Neural cell (in vitro differentiated cells): Measurements from ENCODE around the gene ADSS1. TPM values are rescaled to one million over a fixed set of nuclear protein-coding genes. Genes with fewer than 3 reads are reported as not detected.

ENCODE experiments used
- H2AFZ ChIP-seq: fragments of 200-600, 300-800 bp; sonication (generic), shearing (Covaris generic); 2 replicates; pipeline ENCODE4 v1.6.0; 2014; ENCODE audit warnings: low read depth, mild to moderate bottlenecking, antibody characterized with exemption, low read length, moderate library complexity
- H3F3A ChIP-seq: fragments of 200-600 bp; shearing (Covaris generic); 2 replicates; pipeline ENCODE4 v1.6.1; 2016; ENCODE audit warnings: mild to moderate bottlenecking, moderate library complexity, mixed read lengths, antibody characterized with exemption, low read length; ENCODE audit not compliant: insufficient read depth, poor library complexity, severe bottlenecking
- H3K27ac ChIP-seq: fragments of 200-600, 300-800 bp; sonication (generic), shearing (Covaris generic); 2 replicates; pipeline ENCODE4 v1.5.1; 2014; ENCODE audit warnings: mild to moderate bottlenecking, low read length, moderate library complexity
- H3K27me3 ChIP-seq: fragments of 300-800, 200-600 bp; sonication (generic), shearing (Covaris generic); 2 replicates; pipeline ENCODE4 v1.6.0; 2014; ENCODE audit warnings: mild to moderate bottlenecking, low read depth, low read length, moderate library complexity; ENCODE audit not compliant: insufficient read depth
- H3K36me3 ChIP-seq: fragments of 300-800, 200-600 bp; sonication (generic), shearing (Covaris generic); 2 replicates; pipeline ENCODE4 v1.5.1; 2014; ENCODE audit warnings: mild to moderate bottlenecking, antibody characterized with exemption, low read length, moderate library complexity; ENCODE audit not compliant: insufficient read depth
- H3K4me2 ChIP-seq: fragments of 300-800, 200-600 bp; sonication (generic), shearing (Covaris generic); 2 replicates; pipeline ENCODE4 v1.6.0; 2014; ENCODE audit warnings: mild to moderate bottlenecking, low read length
- H3K4me3 ChIP-seq: fragments of 300-800, 200-600 bp; sonication (generic), shearing (Covaris generic); 2 replicates; pipeline ENCODE4 v1.5.1; 2014; ENCODE audit warnings: mild to moderate bottlenecking, low read length, moderate library complexity
- H3K79me2 ChIP-seq: fragments of 200-600 bp; shearing (Covaris generic); replicated peaks from 2 replicates; pipeline ENCODE4 v1.6.0; 2014; ENCODE audit warnings: mild to moderate bottlenecking, low read length, moderate library complexity; ENCODE audit not compliant: insufficient read depth
- H3K9ac ChIP-seq: fragments of 300-800, 200-600 bp; sonication (generic), shearing (Covaris generic); 2 replicates; pipeline ENCODE4 v1.6.1; 2016; ENCODE audit warnings: mild to moderate bottlenecking, low read length, mixed read lengths
- H3K9me2 ChIP-seq: fragments of 200-600 bp; shearing (Covaris generic); 2 replicates; pipeline ENCODE4 v1.6.1; 2016; ENCODE audit warnings: mild to moderate bottlenecking, low read length, mixed read lengths; ENCODE audit not compliant: insufficient read depth
- H3K9me3 ChIP-seq: fragments of 200-600, 300-800 bp; sonication (generic), shearing (Covaris generic); 2 replicates; pipeline ENCODE4 v1.6.1; 2016; ENCODE audit warnings: mild to moderate bottlenecking, mixed run types, low read length, moderate library complexity, mixed read lengths
- H4K20me1 ChIP-seq: fragments of 200-600 bp; shearing (Covaris generic); 2 replicates; pipeline ENCODE4 v1.6.1; 2016; ENCODE audit warnings: mild to moderate bottlenecking, mixed run types; ENCODE audit not compliant: insufficient read depth
- EP300 ChIP-seq: fragments of 450-650 bp; conservative IDR thresholded peaks from 2 replicates; pipeline ENCODE4 v1.6.1; 2014; ENCODE audit warnings: antibody characterized with exemption, mild to moderate bottlenecking, moderate library complexity; ENCODE audit not compliant: poor library complexity, severe bottlenecking
- EZH2 ChIP-seq: fragments of 200-600, 300-800 bp; shearing (Covaris generic), sonication (generic); IDR thresholded peaks from 2 replicates; pipeline ENCODE4 v1.6.1; 2014; ENCODE audit warnings: antibody characterized with exemption, low read length, borderline replicate concordance, mild to moderate bottlenecking; ENCODE audit not compliant: insufficient read depth, poor library complexity, severe bottlenecking
- MXI1 ChIP-seq: fragments of 450-650 bp; conservative IDR thresholded peaks from 2 replicates; pipeline ENCODE4 v1.6.1; 2014; ENCODE audit warnings: antibody characterized with exemption, mild to moderate bottlenecking; ENCODE audit not compliant: poor library complexity, severe bottlenecking
- POLR2AphosphoS5 ChIP-seq: IDR thresholded peaks from 2 replicates; pipeline ENCODE4 v1.6.1; 2012
- RAD21 ChIP-seq: fragments of 450-650 bp; conservative IDR thresholded peaks from 2 replicates; pipeline ENCODE4 v1.6.1; 2014; ENCODE audit warnings: antibody characterized with exemption, mild to moderate bottlenecking, moderate library complexity
- SMC3 ChIP-seq: fragments of 450-650 bp; conservative IDR thresholded peaks from 2 replicates; pipeline ENCODE4 v1.6.1; 2014; ENCODE audit warnings: antibody characterized with exemption, mild to moderate bottlenecking, moderate library complexity; ENCODE audit not compliant: poor library complexity
- TAF1 ChIP-seq: IDR thresholded peaks from 2 replicates; pipeline ENCODE4 v1.6.1; 2012; ENCODE audit warnings: low read depth
- polyA plus RNA-seq: library from polyadenylated mRNA; depleted of rRNA; stranded (reverse); fragments of >200 nt; gene quantifications from 2 replicates; pipeline ENCODE4 v1.2.3, GENCODE V29; 2014
- TF ChIP-seq, protein P1 (sequence below): IDR thresholded peaks from 2 replicates; pipeline ENCODE4 v1.6.1; 2012; ENCODE audit warnings: borderline replicate concordance
- TF ChIP-seq, protein P2 (sequence below): fragments of 450-650 bp; IDR thresholded peaks from 2 replicates; pipeline ENCODE4 v1.5.1; 2014; ENCODE audit warnings: antibody characterized with exemption, mild to moderate bottlenecking, moderate library complexity; ENCODE audit not compliant: poor library complexity, severe bottlenecking

Gene ADSS1
- polyA plus RNA-seq, 1 donor from 2014 or later, result 4.3 TPM

DNA sequence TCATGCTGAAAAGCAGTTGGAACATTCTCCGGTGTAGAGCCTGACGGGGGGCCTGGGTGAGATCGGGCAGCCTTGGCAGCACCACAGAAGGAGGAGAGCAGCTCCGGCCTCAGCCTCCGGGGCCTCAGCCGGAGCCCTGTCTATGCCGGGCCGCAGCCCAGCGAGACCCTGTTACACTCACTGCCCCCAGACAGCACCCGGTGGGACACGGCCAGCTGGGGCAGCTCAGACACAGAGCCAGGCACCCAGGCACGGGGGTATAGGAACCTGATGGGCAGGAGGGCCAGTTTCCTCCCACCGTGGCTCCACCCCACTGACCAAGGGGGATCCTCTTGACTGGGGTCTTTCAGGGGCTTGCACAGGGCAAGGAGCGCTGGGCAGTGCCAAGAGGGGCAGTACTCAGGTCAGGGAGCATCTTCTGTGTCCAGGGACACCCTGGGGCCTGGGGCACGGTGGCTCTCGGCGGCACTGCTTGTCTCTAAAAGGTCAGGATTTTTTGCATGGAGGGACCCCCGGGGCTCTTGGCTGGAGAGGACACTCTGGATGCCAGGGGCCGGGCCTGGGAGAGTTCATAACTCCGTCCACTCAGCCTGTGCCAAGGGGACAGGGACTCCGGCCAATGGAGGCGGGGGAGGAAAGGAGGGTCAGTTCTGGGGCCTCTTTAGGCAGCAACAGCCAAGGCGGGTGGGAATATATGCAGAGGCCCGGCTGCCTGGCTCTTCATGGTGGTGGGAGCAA, 25.2 kb upstream of the ADSS1 start:
- Histone ChIP-seq H3K9me2 (no peaks in the 10 kb centered on the region), H3K79me2 (no peaks in the 10 kb centered on the region), H3K4me3 (no peak overlapping the region), H3K9ac (peak overlapping the region; percentile 5), H3F3A (no peaks in the 10 kb centered on the region), H3K36me3 (no peaks in the 10 kb centered on the region), H3K4me2 (no peak overlapping the region), H4K20me1 (no peaks in the 10 kb centered on the region), H2AFZ (no peak overlapping the region), H3K27ac (no peak overlapping the region), H3K9me3 (no peaks in the 10 kb centered on the region), H3K27me3 (no peaks in the 10 kb centered on the region)
- TF ChIP-seq MXI1 (no peak), TAF1 (no peak), POLR2AphosphoS5 (no peak), EP300 (no peak), SMC3 (no peak), EZH2 (no peak), RAD21 (no peak)
- TF ChIP-seq, protein P1, sequence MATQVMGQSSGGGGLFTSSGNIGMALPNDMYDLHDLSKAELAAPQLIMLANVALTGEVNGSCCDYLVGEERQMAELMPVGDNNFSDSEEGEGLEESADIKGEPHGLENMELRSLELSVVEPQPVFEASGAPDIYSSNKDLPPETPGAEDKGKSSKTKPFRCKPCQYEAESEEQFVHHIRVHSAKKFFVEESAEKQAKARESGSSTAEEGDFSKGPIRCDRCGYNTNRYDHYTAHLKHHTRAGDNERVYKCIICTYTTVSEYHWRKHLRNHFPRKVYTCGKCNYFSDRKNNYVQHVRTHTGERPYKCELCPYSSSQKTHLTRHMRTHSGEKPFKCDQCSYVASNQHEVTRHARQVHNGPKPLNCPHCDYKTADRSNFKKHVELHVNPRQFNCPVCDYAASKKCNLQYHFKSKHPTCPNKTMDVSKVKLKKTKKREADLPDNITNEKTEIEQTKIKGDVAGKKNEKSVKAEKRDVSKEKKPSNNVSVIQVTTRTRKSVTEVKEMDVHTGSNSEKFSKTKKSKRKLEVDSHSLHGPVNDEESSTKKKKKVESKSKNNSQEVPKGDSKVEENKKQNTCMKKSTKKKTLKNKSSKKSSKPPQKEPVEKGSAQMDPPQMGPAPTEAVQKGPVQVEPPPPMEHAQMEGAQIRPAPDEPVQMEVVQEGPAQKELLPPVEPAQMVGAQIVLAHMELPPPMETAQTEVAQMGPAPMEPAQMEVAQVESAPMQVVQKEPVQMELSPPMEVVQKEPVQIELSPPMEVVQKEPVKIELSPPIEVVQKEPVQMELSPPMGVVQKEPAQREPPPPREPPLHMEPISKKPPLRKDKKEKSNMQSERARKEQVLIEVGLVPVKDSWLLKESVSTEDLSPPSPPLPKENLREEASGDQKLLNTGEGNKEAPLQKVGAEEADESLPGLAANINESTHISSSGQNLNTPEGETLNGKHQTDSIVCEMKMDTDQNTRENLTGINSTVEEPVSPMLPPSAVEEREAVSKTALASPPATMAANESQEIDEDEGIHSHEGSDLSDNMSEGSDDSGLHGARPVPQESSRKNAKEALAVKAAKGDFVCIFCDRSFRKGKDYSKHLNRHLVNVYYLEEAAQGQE, result no peak
- TF ChIP-seq, protein P2, sequence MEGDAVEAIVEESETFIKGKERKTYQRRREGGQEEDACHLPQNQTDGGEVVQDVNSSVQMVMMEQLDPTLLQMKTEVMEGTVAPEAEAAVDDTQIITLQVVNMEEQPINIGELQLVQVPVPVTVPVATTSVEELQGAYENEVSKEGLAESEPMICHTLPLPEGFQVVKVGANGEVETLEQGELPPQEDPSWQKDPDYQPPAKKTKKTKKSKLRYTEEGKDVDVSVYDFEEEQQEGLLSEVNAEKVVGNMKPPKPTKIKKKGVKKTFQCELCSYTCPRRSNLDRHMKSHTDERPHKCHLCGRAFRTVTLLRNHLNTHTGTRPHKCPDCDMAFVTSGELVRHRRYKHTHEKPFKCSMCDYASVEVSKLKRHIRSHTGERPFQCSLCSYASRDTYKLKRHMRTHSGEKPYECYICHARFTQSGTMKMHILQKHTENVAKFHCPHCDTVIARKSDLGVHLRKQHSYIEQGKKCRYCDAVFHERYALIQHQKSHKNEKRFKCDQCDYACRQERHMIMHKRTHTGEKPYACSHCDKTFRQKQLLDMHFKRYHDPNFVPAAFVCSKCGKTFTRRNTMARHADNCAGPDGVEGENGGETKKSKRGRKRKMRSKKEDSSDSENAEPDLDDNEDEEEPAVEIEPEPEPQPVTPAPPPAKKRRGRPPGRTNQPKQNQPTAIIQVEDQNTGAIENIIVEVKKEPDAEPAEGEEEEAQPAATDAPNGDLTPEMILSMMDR, result no peak

DNA sequence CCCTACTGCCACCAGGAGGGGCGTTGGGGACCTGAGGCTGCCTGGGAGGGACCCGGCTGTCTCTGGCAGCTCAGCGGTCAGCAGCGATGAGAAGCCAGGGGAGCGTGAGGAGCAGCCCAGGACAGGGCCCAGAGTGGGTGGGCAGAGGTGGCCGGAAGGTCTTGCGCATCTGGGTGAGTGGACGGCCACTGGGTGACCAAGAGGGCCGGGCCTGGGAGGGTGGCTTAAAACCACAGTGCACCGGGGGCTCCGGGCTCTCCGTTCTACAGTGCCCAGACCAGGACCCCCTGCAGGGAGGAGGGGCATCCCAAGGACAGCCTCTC, 24.6 kb upstream of the ADSS1 start:
- H4K20me1 ChIP-seq, result no peaks in the 10 kb centered on the region
- no peak overlapping the region for H3K27ac ChIP-seq
- H3K9ac ChIP-seq, result no peak overlapping the region
- H3K4me2 ChIP-seq, result no peak overlapping the region
- H3F3A ChIP-seq, result no peaks in the 10 kb centered on the region
- no peak overlapping the region for H3K4me3 ChIP-seq
- H2AFZ ChIP-seq, result no peak overlapping the region
- H3K36me3 ChIP-seq, result no peaks in the 10 kb centered on the region
- H3K27me3 ChIP-seq, result no peaks in the 10 kb centered on the region
- no peaks in the 10 kb centered on the region for H3K9me2 ChIP-seq
- TF ChIP-seq EP300, result no peak
- no peak for TF ChIP-seq MXI1
- no peak for TF ChIP-seq SMC3
- TF ChIP-seq POLR2AphosphoS5, result no peak
- TF ChIP-seq, protein P2, result no peak
- TF ChIP-seq RAD21, result no peak
- no peak for TF ChIP-seq TAF1
- TF ChIP-seq EZH2, result no peak
- no peaks in the 10 kb centered on the region for H3K79me2 ChIP-seq
- peaks cover 3% of the 10 kb centered on the region for H3K9me3 ChIP-seq
